Measurements from ENCODE around the gene C1orf21.

Gene C1orf21

DNA sequence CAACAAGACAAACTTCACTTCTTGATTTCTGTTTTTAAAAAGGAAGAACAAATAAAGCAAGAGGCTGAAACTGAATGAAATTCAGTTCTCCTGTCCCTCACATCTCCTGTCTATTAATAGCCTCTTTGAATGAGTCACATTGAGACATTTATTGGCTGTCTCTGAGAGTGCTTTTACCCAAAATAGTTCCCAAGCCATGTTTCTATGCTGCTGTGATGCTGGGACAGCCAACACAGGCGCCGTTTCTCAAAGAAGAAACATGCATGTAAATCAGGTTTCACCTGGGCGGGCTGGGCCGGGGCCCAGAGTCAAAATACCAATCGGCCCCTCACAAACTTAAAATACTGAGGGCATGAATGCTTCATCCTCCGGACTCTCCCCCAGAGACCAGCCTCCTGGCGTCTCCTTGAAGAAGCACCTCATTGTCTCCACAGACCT lies 262.6 kb downstream of the C1orf21 start:
- no peak overlapping the region for H2AFZ ChIP-seq (ENCODE audit: insufficient read depth, low read length, poor library complexity)
- no peak overlapping the region for H3K4me3 ChIP-seq (ENCODE audit: low read depth, low read length)
- H2BK120ac ChIP-seq (ENCODE audit: insufficient read depth, low read length, poor library complexity): no peak overlapping the region
- no peak overlapping the region for H2AK5ac ChIP-seq (ENCODE audit: low read length)
- no peak overlapping the region for H3K14ac ChIP-seq (ENCODE audit: low read length)
- no peaks in the 10 kb centered on the region for H3K9me3 ChIP-seq (ENCODE audit: insufficient read depth, low read depth, low read length)
- no peak overlapping the region for H3K23ac ChIP-seq (ENCODE audit: low read length)
- H3K79me2 ChIP-seq (ENCODE audit: control insufficient read depth, insufficient read depth, low read length, poor library complexity): no peaks in the 10 kb centered on the region
- H3K4me2 ChIP-seq (ENCODE audit: low read length): no peak overlapping the region
- no CpG with 5 or more reads among the region's 7 CpGs for WGBS (ENCODE audit: extremely low coverage, insufficient coverage, insufficient read length)
- H3K9ac ChIP-seq (ENCODE audit: low read length): no peak overlapping the region
- H4K12ac ChIP-seq (ENCODE audit: low read depth, low read length): no peak overlapping the region
- no peaks in the 10 kb centered on the region for H3K27me3 ChIP-seq (ENCODE audit: insufficient read depth, low read length)
- no peak overlapping the region for H3K27ac ChIP-seq (ENCODE audit: low read depth, low read length)
- no peak overlapping the region for H3K4ac ChIP-seq (ENCODE audit: low read depth, low read length)
- DNase-seq: no peak
- no peak overlapping the region for H4K91ac ChIP-seq (ENCODE audit: low read depth, low read length)
- no peak overlapping the region for H2BK5ac ChIP-seq (ENCODE audit: low read depth, low read length, poor library complexity)
- no peak overlapping the region for H4K8ac ChIP-seq (ENCODE audit: low read depth, low read length)
- H3K36me3 ChIP-seq (ENCODE audit: control insufficient read depth in 1 of 2, insufficient read depth in 2 of 2, low read length in 2 of 2): no peaks in the 10 kb centered on the region
- no peak overlapping the region for H2BK12ac ChIP-seq (ENCODE audit: low read length)
- no peak overlapping the region for H3K18ac ChIP-seq (ENCODE audit: low read length)
- no peaks in the 10 kb centered on the region for H3K79me1 ChIP-seq (ENCODE audit: low read length)
- H3K4me1 ChIP-seq (ENCODE audit: control insufficient read depth in 1 of 2, insufficient read depth in 2 of 2, low read length in 2 of 2): peaks cover 0 to 2% of the 10 kb centered on the region in 2 experiments

DNA sequence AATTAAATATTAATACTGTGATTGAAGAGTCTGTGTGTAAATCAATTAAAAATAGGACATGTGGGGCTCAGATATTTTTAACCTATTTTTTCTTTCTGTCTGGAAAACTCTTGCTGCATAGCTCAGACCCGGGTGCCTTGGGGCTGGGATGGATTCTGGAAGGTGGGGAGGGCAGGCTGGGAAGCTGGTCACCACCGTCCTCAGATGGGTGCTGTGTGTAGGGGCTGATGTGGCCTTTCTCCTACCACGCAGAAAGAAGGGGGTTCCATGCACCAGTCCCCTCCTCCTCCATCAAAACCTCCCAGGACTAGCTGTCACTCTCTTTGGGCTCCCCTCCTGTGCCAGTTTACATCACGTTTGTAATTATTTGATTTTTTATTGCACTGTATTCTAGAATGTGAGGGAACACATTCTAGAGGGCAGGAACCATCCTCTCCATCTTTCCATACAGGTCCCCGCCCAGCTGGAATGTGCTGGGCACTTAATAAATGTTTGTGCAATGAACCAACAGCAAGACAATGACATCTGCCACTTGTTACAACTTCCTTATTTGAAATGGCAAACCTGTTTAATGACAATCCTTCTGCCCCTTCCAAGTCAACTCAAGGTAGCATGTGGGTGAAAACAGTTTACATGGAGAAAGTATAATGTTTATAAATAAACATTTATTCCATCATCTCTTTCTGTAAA lies 263.5 kb downstream of the C1orf21 start:
- H3K79me1 ChIP-seq (ENCODE audit: low read length): no peaks in the 10 kb centered on the region
- H3K4me2 ChIP-seq (ENCODE audit: low read length): no peak overlapping the region
- no peak overlapping the region for H2AK5ac ChIP-seq (ENCODE audit: low read length)
- no peak overlapping the region for H3K4ac ChIP-seq (ENCODE audit: low read depth, low read length)
- no peak overlapping the region for H3K4me3 ChIP-seq (ENCODE audit: low read depth, low read length)
- H4K8ac ChIP-seq (ENCODE audit: low read depth, low read length): no peak overlapping the region
- H4K91ac ChIP-seq (ENCODE audit: low read depth, low read length): no peak overlapping the region
- no peak overlapping the region for H3K9ac ChIP-seq (ENCODE audit: low read length)
- no peak overlapping the region for H4K12ac ChIP-seq (ENCODE audit: low read depth, low read length)
- H2AFZ ChIP-seq (ENCODE audit: insufficient read depth, low read length, poor library complexity): no peak overlapping the region
- no peaks in the 10 kb centered on the region for H3K9me3 ChIP-seq (ENCODE audit: insufficient read depth, low read depth, low read length)
- H3K27ac ChIP-seq (ENCODE audit: low read depth, low read length): no peak overlapping the region
- H3K18ac ChIP-seq (ENCODE audit: low read length): no peak overlapping the region
- no peak overlapping the region for H3K14ac ChIP-seq (ENCODE audit: low read length)
- no peak overlapping the region for H3K23ac ChIP-seq (ENCODE audit: low read length)
- peaks cover 0 to 2% of the 10 kb centered on the region in 2 experiments for H3K4me1 ChIP-seq (ENCODE audit: control insufficient read depth in 1 of 2, insufficient read depth in 2 of 2, low read length in 2 of 2)
- no peak overlapping the region for H2BK5ac ChIP-seq (ENCODE audit: low read depth, low read length, poor library complexity)
- H3K27me3 ChIP-seq (ENCODE audit: insufficient read depth, low read length): no peaks in the 10 kb centered on the region
- no peaks in the 10 kb centered on the region for H3K36me3 ChIP-seq (ENCODE audit: control insufficient read depth in 1 of 2, insufficient read depth in 2 of 2, low read length in 2 of 2)
- H3K79me2 ChIP-seq (ENCODE audit: control insufficient read depth, insufficient read depth, low read length, poor library complexity): no peaks in the 10 kb centered on the region
- no peak overlapping the region for H2BK120ac ChIP-seq (ENCODE audit: insufficient read depth, low read length, poor library complexity)
- no CpG with 5 or more reads among the region's 5 CpGs for WGBS (ENCODE audit: extremely low coverage, insufficient coverage, insufficient read length)
- H2BK12ac ChIP-seq (ENCODE audit: low read length): no peak overlapping the region
- DNase-seq: peak; percentile 18 to 74

DNA sequence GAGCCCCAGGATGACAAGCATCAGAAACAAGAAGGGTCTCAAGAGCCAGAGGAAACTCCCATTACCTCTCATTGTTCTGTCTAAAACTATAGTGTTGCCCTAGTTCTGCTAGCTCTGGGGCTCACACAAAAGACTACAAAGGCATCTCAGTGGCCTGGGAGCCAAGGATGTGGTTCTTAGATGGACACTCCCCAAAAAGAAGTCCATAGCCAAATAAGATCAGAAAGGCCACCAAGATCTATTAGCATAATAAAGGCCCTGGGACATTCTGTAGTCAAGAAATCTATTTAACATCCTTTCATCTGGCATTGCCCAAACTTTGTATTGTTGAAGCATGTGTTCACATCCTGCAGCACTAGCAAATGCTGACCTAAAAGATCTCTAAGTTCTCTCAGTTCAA lies 268.4 kb downstream of the C1orf21 start:
- Histone ChIP-seq H3K4me3 (ENCODE audit: low read depth, low read length) (no peak overlapping the region), H3K23ac (ENCODE audit: low read length) (no peak overlapping the region), H4K8ac (ENCODE audit: low read depth, low read length) (no peak overlapping the region), H2BK12ac (ENCODE audit: low read length) (no peak overlapping the region), H3K27me3 (ENCODE audit: insufficient read depth, low read length) (no peaks in the 10 kb centered on the region), H3K14ac (ENCODE audit: low read length) (no peak overlapping the region), H3K9me3 (ENCODE audit: insufficient read depth, low read depth, low read length) (no peaks in the 10 kb centered on the region), H3K4ac (ENCODE audit: low read depth, low read length) (no peak overlapping the region), H2AK5ac (ENCODE audit: low read length) (no peak overlapping the region), H3K36me3 (ENCODE audit: control insufficient read depth in 1 of 2, insufficient read depth in 2 of 2, low read length in 2 of 2) (no peaks in the 10 kb centered on the region), H2BK5ac (ENCODE audit: low read depth, low read length, poor library complexity) (no peak overlapping the region), H4K91ac (ENCODE audit: low read depth, low read length) (no peak overlapping the region), H4K12ac (ENCODE audit: low read depth, low read length) (no peak overlapping the region), H3K18ac (ENCODE audit: low read length) (no peak overlapping the region), H3K9ac (ENCODE audit: low read length) (no peak overlapping the region), H3K79me2 (ENCODE audit: control insufficient read depth, insufficient read depth, low read length, poor library complexity) (no peaks in the 10 kb centered on the region), H3K4me1 (ENCODE audit: control insufficient read depth in 1 of 2, insufficient read depth in 2 of 2, low read length in 2 of 2) (no peaks in the 10 kb centered on the region), H2AFZ (ENCODE audit: insufficient read depth, low read length, poor library complexity) (no peak overlapping the region), H3K79me1 (ENCODE audit: low read length) (no peaks in the 10 kb centered on the region), H3K4me2 (ENCODE audit: low read length) (no peak overlapping the region), H2BK120ac (ENCODE audit: insufficient read depth, low read length, poor library complexity) (no peak overlapping the region), H3K27ac (ENCODE audit: low read depth, low read length) (no peak overlapping the region)
- no peak for DNase-seq

DNA sequence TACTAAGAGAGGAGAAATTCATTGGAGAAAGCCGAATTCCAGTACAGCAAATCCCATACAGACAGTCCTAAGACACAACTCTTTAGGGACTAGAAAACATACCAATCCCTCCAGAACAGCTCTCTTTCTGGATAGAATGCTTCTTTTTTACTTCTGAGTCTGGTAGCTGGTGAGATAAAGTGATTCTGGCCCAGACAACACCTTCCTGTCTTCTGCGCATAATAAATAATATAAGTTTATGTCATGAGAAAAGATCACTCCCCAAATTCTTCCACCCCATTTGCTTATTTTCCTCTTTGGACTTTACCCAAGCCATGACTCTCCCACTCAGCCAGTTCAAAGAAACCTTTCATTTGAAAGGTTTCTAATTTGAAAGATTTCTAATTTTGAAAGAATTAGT lies 269.4 kb downstream of the C1orf21 start:
- H2BK12ac ChIP-seq (ENCODE audit: low read length): no peak overlapping the region
- H4K12ac ChIP-seq (ENCODE audit: low read depth, low read length): no peak overlapping the region
- H3K27ac ChIP-seq (ENCODE audit: low read depth, low read length): no peak overlapping the region
- no peak overlapping the region for H4K91ac ChIP-seq (ENCODE audit: low read depth, low read length)
- no peaks in the 10 kb centered on the region for H3K27me3 ChIP-seq (ENCODE audit: insufficient read depth, low read length)
- no peaks in the 10 kb centered on the region for H3K9me3 ChIP-seq (ENCODE audit: insufficient read depth, low read depth, low read length)
- no peaks in the 10 kb centered on the region for H3K79me1 ChIP-seq (ENCODE audit: low read length)
- H3K4me2 ChIP-seq (ENCODE audit: low read length): no peak overlapping the region
- H3K9ac ChIP-seq (ENCODE audit: low read length): no peak overlapping the region
- H3K79me2 ChIP-seq (ENCODE audit: control insufficient read depth, insufficient read depth, low read length, poor library complexity): no peaks in the 10 kb centered on the region
- H3K14ac ChIP-seq (ENCODE audit: low read length): no peak overlapping the region
- H3K4ac ChIP-seq (ENCODE audit: low read depth, low read length): no peak overlapping the region
- no peak for DNase-seq
- no peak overlapping the region for H4K8ac ChIP-seq (ENCODE audit: low read depth, low read length)
- no peaks in the 10 kb centered on the region for H3K4me1 ChIP-seq (ENCODE audit: control insufficient read depth in 1 of 2, insufficient read depth in 2 of 2, low read length in 2 of 2)
- WGBS (ENCODE audit: extremely low coverage, insufficient coverage, insufficient read length): no CpG with 5 or more reads among the region's 2 CpGs
- no peaks in the 10 kb centered on the region for H3K36me3 ChIP-seq (ENCODE audit: control insufficient read depth in 1 of 2, insufficient read depth in 2 of 2, low read length in 2 of 2)
- H2BK120ac ChIP-seq (ENCODE audit: insufficient read depth, low read length, poor library complexity): no peak overlapping the region
- H2AFZ ChIP-seq (ENCODE audit: insufficient read depth, low read length, poor library complexity): no peak overlapping the region
- no peak overlapping the region for H2BK5ac ChIP-seq (ENCODE audit: low read depth, low read length, poor library complexity)
- no peak overlapping the region for H3K4me3 ChIP-seq (ENCODE audit: low read depth, low read length)
- H3K18ac ChIP-seq (ENCODE audit: low read length): no peak overlapping the region
- H2AK5ac ChIP-seq (ENCODE audit: low read length): no peak overlapping the region
- H3K23ac ChIP-seq (ENCODE audit: low read length): no peak overlapping the region

Data from trophoblast cell (in vitro differentiated cells and primary cell).